HG02571 (cell line): Measurements from ENCODE around the gene SYNCRIP.
"Not testable (repeated sequence)": the region's sequence is repeated elsewhere in the genome, so short reads cannot be mapped to it uniquely, and the experiment has no call there.

Experiments
- ATAC-seq: cut with Tn5 transposase; IDR thresholded peaks from one replicate; pipeline ENCODE4 v1.9.1; 2021; ENCODE audit warnings: mild to moderate bottlenecking, moderate library complexity; ENCODE audit not compliant: unreplicated experiment

The SYNCRIP gene

GRCh38 chr6:85670573-85670972 lies 27.9 kb upstream of the SYNCRIP start:
- no peak for ATAC-seq

- peak; percentile 93 for ATAC-seq
Measured at GRCh38 chr6:85669735-85670194, 27.1 kb upstream of the SYNCRIP start.

GRCh38 chr6:85662251-85662650 lies 19.6 kb upstream of the SYNCRIP start:
- ATAC-seq, result no peak

- no peak for ATAC-seq
Measured at GRCh38 chr6:85660181-85660611, 17.5 kb upstream of the SYNCRIP start.

GRCh38 chr6:85650606-85651005 lies 7.9 kb upstream of the SYNCRIP start:
- ATAC-seq, result no peak

- ATAC-seq, result no peak
Measured at GRCh38 chr6:85644279-85644762, 1.6 kb upstream of the SYNCRIP start.

GRCh38 chr6:85643537-85644278 lies 1.0 kb upstream of the SYNCRIP start:
- peak; percentile 45 for ATAC-seq

- no peak for ATAC-seq
Measured at GRCh38 chr6:85641897-85642773, 551 bp downstream of the SYNCRIP start.

GRCh38 chr6:85641522-85641896 lies 1.2 kb downstream of the SYNCRIP start:
- no peak for ATAC-seq

- ATAC-seq, result no peak
Measured at GRCh38 chr6:85640821-85641220, 1.9 kb downstream of the SYNCRIP start.

GRCh38 chr6:85637579-85637978 lies 5.1 kb downstream of the SYNCRIP start:
- no peak for ATAC-seq

- ATAC-seq, result no peak
Measured at GRCh38 chr6:85632164-85632942, 10.3 kb downstream of the SYNCRIP start.

GRCh38 chr6:85631117-85631516 lies 11.6 kb downstream of the SYNCRIP start:
- not testable (repeated sequence) for ATAC-seq

GRCh38 chr6:85628353-85628752 lies 14.3 kb downstream of the SYNCRIP start:
- ATAC-seq, result no peak

- no peak for ATAC-seq
Measured at GRCh38 chr6:85620308-85620707, 22.4 kb downstream of the SYNCRIP start.

- no peak for ATAC-seq
Measured at GRCh38 chr6:85614780-85615179, 27.9 kb downstream of the SYNCRIP start.

- no peak for ATAC-seq
Measured at GRCh38 chr6:85612690-85613474, 29.8 kb downstream of the SYNCRIP start.

- no peak for ATAC-seq
Measured at GRCh38 chr6:85610182-85610895, 32.3 kb downstream of the SYNCRIP start.

GRCh38 chr6:85602100-85602499 lies 40.6 kb downstream of the SYNCRIP start:
- ATAC-seq, result no peak
